HEK293 (cell line): ENCODE measurements around the gene GAPDHS.

Experiments
- BCL6B ChIP-seq: fragments of 450-650 bp; formaldehyde crosslinking; IDR thresholded peaks from 2 replicates; pipeline ENCODE4 v1.5.1; 2017; ENCODE audit warnings: missing biosample characterization, missing genetic modification characterization
- CTCF ChIP-seq: fragments of 450-650 bp; formaldehyde crosslinking; IDR thresholded peaks from 2 replicates; pipeline ENCODE4 v1.5.1; 2016; ENCODE audit warnings: missing biosample characterization, missing genetic modification characterization
- KLF10 ChIP-seq: fragments of 450-650 bp; IDR thresholded peaks from 2 replicates; pipeline ENCODE4 v1.5.1; 2018; ENCODE audit warnings: missing biosample characterization, mild to moderate bottlenecking, missing genetic modification characterization
- MYNN ChIP-seq: fragments of 450-650 bp; formaldehyde crosslinking; IDR thresholded peaks from 2 replicates; pipeline ENCODE4 v1.5.1; 2016; ENCODE audit warnings: missing biosample characterization, missing genetic modification characterization, borderline replicate concordance
- PATZ1 ChIP-seq: fragments of 450-650 bp; formaldehyde crosslinking; IDR thresholded peaks from 2 replicates; pipeline ENCODE4 v1.5.1; 2016; ENCODE audit warnings: missing biosample characterization, missing genetic modification characterization
- ZNF174 ChIP-seq: fragments of 450-650 bp; formaldehyde crosslinking; IDR thresholded peaks from 2 replicates; pipeline ENCODE4 v1.5.0; 2017; ENCODE audit warnings: missing biosample characterization, mild to moderate bottlenecking, missing genetic modification characterization
- ZNF398 ChIP-seq: fragments of 450-650 bp; formaldehyde crosslinking; IDR thresholded peaks from 2 replicates; pipeline ENCODE4 v1.5.1; 2017; ENCODE audit warnings: missing biosample characterization, missing genetic modification characterization
- ZNF704 ChIP-seq: fragments of 450-650 bp; formaldehyde crosslinking; IDR thresholded peaks from 2 replicates; pipeline ENCODE4 v1.5.1; 2016; ENCODE audit warnings: missing biosample characterization, missing genetic modification characterization
- TF ChIP-seq, protein P1 (sequence below): fragments of 450-650 bp; formaldehyde crosslinking; IDR thresholded peaks from 2 replicates; pipeline ENCODE4 v1.5.1; 2016; ENCODE audit warnings: missing biosample characterization, missing genetic modification characterization
- TF ChIP-seq, protein P2 (sequence below): fragments of 450-650 bp; formaldehyde crosslinking; IDR thresholded peaks from 2 replicates; pipeline ENCODE4 v1.5.1; 2016; ENCODE audit warnings: missing biosample characterization, missing genetic modification characterization

GRCh38 chr19:35519291-35519690 lies 14.0 kb upstream of the GAPDHS start:
- no peak for TF ChIP-seq PATZ1 (tag by site-specific recombination)
- no peak for TF ChIP-seq ZNF704 (tag by site-specific recombination)
- TF ChIP-seq CTCF (tag by site-specific recombination), result no peak
- no peak for TF ChIP-seq ZNF174 (tag by site-specific recombination)
- TF ChIP-seq, protein P1, sequence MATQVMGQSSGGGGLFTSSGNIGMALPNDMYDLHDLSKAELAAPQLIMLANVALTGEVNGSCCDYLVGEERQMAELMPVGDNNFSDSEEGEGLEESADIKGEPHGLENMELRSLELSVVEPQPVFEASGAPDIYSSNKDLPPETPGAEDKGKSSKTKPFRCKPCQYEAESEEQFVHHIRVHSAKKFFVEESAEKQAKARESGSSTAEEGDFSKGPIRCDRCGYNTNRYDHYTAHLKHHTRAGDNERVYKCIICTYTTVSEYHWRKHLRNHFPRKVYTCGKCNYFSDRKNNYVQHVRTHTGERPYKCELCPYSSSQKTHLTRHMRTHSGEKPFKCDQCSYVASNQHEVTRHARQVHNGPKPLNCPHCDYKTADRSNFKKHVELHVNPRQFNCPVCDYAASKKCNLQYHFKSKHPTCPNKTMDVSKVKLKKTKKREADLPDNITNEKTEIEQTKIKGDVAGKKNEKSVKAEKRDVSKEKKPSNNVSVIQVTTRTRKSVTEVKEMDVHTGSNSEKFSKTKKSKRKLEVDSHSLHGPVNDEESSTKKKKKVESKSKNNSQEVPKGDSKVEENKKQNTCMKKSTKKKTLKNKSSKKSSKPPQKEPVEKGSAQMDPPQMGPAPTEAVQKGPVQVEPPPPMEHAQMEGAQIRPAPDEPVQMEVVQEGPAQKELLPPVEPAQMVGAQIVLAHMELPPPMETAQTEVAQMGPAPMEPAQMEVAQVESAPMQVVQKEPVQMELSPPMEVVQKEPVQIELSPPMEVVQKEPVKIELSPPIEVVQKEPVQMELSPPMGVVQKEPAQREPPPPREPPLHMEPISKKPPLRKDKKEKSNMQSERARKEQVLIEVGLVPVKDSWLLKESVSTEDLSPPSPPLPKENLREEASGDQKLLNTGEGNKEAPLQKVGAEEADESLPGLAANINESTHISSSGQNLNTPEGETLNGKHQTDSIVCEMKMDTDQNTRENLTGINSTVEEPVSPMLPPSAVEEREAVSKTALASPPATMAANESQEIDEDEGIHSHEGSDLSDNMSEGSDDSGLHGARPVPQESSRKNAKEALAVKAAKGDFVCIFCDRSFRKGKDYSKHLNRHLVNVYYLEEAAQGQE (tag by site-specific recombination), result no peak
- TF ChIP-seq, protein P2, sequence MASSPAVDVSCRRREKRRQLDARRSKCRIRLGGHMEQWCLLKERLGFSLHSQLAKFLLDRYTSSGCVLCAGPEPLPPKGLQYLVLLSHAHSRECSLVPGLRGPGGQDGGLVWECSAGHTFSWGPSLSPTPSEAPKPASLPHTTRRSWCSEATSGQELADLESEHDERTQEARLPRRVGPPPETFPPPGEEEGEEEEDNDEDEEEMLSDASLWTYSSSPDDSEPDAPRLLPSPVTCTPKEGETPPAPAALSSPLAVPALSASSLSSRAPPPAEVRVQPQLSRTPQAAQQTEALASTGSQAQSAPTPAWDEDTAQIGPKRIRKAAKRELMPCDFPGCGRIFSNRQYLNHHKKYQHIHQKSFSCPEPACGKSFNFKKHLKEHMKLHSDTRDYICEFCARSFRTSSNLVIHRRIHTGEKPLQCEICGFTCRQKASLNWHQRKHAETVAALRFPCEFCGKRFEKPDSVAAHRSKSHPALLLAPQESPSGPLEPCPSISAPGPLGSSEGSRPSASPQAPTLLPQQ (tag by site-specific recombination), result no peak
- no peak for TF ChIP-seq MYNN (tag by site-specific recombination)
- no peak for TF ChIP-seq BCL6B
- no peak for TF ChIP-seq ZNF398 (tag by site-specific recombination)
- TF ChIP-seq KLF10 (tag by site-specific recombination), result no peak
